Measurements from ENCODE around the gene ANKRD10. TPM values are rescaled to one million over a fixed set of nuclear protein-coding genes. Genes with fewer than 3 reads are reported as not detected.
A peak's percentile ranks its signal among the peaks of the same experiment; 100 is the strongest.

ANKRD10 gene
- total RNA-seq, 1 donor from 2014 or later, result 112 TPM

DNA sequence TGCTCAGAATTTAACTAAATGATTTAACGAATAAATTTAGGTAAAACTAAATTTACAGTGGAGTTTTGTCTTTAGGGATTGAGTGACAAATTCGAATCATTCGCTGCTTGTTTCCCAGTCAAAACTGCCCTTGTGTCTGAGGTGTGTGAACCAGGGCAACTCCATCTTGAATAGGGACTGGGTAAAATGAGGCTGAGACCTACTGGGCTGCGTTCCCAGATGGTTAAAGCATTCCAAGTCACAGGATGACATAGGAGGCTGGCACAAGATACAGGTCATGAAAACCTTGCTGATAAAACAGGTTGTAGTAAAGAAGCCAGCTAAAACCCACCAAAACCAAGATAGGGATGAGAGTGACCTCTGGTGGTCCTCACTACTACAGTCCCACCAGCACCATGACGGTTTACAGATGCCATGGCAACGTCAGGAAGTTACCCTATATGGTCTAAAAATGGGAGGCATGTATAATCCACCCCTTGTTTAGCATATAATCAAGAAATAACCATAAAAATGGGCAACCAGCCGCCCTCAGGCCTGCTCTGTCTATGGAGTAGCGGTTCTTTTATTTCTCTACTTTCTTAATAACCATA is 10.2 kb upstream of the ANKRD10 start:
- H3K36me3 Mint-ChIP-seq (ENCODE audit: low read depth), result no peaks in the 10 kb centered on the region
- H3K9me3 Mint-ChIP-seq (ENCODE audit: low read depth), result peaks cover 3% of the 10 kb centered on the region
- peak; percentile 55 for TF ChIP-seq CTCF (IDR thresholded peaks at IDR 0.05)
- no peak overlapping the region for H3K27ac Mint-ChIP-seq (ENCODE audit: unreplicated experiment)
- H3K4me1 Mint-ChIP-seq (ENCODE audit: low read depth), result no peaks in the 10 kb centered on the region
- H3K4me3 Mint-ChIP-seq (ENCODE audit: unreplicated experiment), result no peak overlapping the region
- H3K27me3 Mint-ChIP-seq (ENCODE audit: low read depth), result peaks cover 3% of the 10 kb centered on the region
- no peak for DNase-seq (ENCODE audit: low spot score)

DNA sequence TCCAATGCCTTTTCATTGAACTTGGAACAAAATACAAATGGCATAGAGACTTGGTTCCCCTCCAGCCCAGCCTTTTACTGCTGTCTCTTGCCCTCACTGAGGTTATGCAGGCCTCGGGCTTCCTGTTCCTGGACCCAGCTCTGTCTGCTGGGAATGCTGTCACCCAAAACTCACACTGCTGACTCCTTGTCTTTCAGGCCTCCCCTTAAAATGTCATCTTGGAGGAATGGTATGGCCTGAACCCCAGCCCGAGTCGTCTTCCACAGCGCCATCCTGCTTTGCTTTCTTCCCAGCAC is 9.7 kb upstream of the ANKRD10 start:
- H3K27ac Mint-ChIP-seq (ENCODE audit: unreplicated experiment), result no peak overlapping the region
- H3K4me3 Mint-ChIP-seq (ENCODE audit: unreplicated experiment), result no peak overlapping the region
- no peak for TF ChIP-seq CTCF (IDR thresholded peaks at IDR 0.05)
- H3K9me3 Mint-ChIP-seq (ENCODE audit: low read depth), result no peaks in the 10 kb centered on the region
- H3K27me3 Mint-ChIP-seq (ENCODE audit: low read depth), result peaks cover 3% of the 10 kb centered on the region
- no peaks in the 10 kb centered on the region for H3K4me1 Mint-ChIP-seq (ENCODE audit: low read depth)
- H3K36me3 Mint-ChIP-seq (ENCODE audit: low read depth), result no peaks in the 10 kb centered on the region
- no peak for DNase-seq (ENCODE audit: low spot score)

DNA sequence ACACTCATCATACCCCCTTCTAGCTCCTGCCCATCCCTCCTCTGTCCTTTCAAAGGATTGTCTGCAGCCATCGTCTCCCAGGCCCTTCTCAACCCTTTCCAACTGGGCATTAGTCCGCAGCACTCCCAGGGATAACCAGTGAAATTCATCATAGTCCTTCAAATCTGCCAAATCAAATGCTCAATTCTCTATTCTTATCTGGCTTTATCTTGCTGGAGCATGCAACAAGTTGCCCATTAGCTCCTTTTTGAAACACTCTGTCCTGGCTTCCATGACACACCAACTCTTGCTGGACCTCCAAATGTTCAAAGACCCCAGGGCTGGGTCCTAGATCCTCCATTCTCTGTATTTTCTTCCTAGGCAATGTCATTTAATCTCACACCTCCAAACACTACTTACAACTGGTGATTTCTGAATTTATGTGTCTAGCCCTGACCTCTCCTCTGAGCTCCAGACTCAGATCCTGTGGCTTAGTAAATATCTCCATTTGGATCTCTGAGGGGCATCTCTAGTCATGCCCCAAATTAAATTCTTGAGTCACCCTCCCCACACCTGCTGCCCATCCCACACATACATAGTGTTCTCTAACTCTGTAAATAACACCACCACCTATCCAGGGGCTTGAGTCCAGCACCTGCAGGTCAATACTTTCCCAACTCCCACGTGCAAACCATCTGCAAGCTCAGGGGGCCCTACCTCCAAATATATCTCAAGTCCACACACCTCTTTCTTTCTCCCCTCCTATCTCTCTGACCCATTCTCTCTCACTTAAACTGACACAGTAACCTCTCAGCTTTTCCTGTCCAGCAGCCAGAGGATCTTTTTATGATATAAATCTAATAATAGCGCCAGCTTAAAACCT is 9.1 kb upstream of the ANKRD10 start:
- no peak for TF ChIP-seq CTCF (IDR thresholded peaks at IDR 0.05)
- Mint-ChIP-seq H3K27ac (ENCODE audit: unreplicated experiment) (no peak overlapping the region), H3K4me3 (ENCODE audit: unreplicated experiment) (no peak overlapping the region), H3K27me3 (ENCODE audit: low read depth) (peaks cover 3% of the 10 kb centered on the region), H3K9me3 (ENCODE audit: low read depth) (no peaks in the 10 kb centered on the region), H3K4me1 (ENCODE audit: low read depth) (no peaks in the 10 kb centered on the region), H3K36me3 (ENCODE audit: low read depth) (no peaks in the 10 kb centered on the region)
- no peak for DNase-seq (ENCODE audit: low spot score)

DNA sequence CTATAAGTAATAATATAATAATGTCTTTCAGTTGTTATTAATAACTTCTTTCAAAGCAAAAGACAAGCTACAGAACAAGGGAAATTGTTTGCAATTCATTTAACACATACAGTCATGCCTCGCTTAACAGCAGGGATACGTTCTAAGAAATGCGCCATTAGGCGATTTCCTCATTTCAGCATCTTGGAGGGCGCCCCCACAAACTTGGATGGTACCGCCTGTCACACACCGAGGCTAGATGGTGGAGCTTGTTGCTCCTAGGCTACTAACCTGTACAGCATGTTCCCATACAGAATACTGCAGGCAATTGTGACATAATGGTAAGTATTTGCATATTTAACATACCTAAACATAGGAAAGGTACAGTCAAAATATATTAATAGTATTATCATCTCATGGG is 8.2 kb upstream of the ANKRD10 start:
- DNase-seq (ENCODE audit: low spot score), result no peak
- Mint-ChIP-seq H3K4me1 (ENCODE audit: low read depth) (peaks cover under 1% of the 10 kb centered on the region), H3K27me3 (ENCODE audit: low read depth) (peaks cover 3% of the 10 kb centered on the region), H3K27ac (ENCODE audit: unreplicated experiment) (no peak overlapping the region), H3K9me3 (ENCODE audit: low read depth) (no peaks in the 10 kb centered on the region), H3K36me3 (ENCODE audit: low read depth) (no peaks in the 10 kb centered on the region), H3K4me3 (ENCODE audit: unreplicated experiment) (no peak overlapping the region)
- TF ChIP-seq CTCF (IDR thresholded peaks at IDR 0.05), result no peak

DNA sequence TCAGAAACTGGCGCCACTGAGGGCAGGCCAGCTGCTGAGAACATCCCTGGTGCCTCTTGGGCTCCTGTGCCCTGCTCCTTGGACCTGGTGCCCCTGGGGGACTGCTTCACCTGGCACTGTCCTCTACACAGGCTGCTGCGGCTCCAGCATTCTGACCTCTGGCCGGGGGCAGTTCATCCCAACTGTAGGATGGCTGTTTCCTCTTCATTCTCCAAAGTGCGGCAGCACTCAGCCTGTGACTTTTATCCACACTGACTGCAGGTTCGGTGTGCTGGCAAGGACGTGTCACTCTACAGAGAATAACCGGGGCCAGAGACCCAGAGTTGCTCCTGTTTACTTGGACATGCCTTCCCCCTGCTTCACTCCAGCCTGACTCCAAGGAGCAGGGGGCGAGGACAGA is 7.6 kb upstream of the ANKRD10 start:
- no peaks in the 10 kb centered on the region for H3K36me3 Mint-ChIP-seq (ENCODE audit: low read depth)
- no peak overlapping the region for H3K27ac Mint-ChIP-seq (ENCODE audit: unreplicated experiment)
- no peaks in the 10 kb centered on the region for H3K9me3 Mint-ChIP-seq (ENCODE audit: low read depth)
- peaks cover 7% of the 10 kb centered on the region for H3K4me1 Mint-ChIP-seq (ENCODE audit: low read depth)
- H3K4me3 Mint-ChIP-seq (ENCODE audit: unreplicated experiment), result no peak overlapping the region
- H3K27me3 Mint-ChIP-seq (ENCODE audit: low read depth), result peaks cover 3% of the 10 kb centered on the region
- no peak for TF ChIP-seq CTCF (IDR thresholded peaks at IDR 0.05)
- DNase-seq (ENCODE audit: low spot score), result no peak

Data from chondrocyte (in vitro differentiated cells).